ENCODE data around the gene OSBPL5.

The OSBPL5 gene

DNA sequence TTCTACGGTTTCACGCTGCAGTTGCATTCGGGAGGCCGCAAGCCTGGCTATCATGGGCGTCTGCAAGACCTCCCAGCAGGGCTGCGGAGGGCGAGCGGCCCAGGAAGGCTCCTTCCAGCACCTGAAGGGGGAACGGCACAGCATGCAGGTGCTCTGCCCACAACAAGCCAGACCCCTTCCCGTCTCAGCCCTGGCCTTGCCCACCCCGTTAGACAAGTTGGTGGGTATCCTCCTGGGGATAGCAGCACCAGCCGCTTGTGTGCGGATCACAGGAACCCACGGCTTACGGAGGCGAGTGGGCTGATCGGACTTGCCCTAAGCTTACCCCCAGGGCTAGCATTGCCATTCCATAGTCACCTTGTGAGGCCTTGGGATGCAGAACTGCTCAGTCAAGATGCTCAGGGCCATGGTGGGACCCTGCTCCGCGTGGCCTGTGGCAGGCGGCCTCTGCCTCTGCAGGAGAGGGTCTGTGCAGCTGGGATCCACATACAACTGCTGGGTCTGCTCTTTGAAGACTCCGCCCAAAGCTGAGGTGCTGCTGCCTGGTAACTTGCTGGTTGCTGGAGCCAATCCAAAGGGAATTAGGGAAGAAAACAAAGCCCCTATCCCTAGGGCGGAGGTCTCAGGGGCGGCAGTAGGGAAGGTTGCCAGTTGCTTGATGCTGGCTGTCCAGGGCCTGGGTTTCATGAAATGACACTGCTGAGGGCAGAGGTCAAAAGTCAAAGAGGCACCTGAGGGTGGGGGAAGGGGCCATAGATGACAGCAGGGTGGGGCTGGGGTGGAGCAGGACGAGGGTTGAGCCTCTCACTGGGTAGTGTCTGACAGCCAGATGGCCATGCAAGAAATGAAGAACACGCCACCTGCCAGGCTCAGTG lies 1.4 kb upstream of the OSBPL5 start:
- H3K4me3 ChIP-seq (ENCODE audit: low read length) = no peak overlapping the region
- DNase-seq (ENCODE audit: low read depth, low spot score) = no peak

DNA sequence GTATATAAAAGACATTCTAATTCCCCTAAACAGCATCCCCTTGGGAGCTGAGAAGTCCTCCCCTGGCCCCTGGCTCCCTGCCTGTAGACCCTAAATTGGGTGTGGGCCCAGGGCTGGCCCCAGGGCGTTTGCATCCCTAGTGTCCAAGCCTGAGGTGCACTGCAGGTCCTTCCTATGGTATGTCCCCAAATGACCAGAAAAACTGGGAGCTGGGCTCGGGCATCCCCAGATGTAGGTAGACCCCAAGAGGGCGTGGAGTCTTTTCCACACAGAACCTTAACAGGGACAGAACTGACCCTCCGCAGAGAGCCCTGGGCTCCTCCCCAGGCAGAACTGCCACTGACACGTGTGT lies 782 bp upstream of the OSBPL5 start:
- H3K4me3 ChIP-seq (ENCODE audit: low read length) = peak overlapping the region; percentile 91; the same call in 1 of the 2 replicates
- DNase-seq (ENCODE audit: low read depth, low spot score) = no peak

DNA sequence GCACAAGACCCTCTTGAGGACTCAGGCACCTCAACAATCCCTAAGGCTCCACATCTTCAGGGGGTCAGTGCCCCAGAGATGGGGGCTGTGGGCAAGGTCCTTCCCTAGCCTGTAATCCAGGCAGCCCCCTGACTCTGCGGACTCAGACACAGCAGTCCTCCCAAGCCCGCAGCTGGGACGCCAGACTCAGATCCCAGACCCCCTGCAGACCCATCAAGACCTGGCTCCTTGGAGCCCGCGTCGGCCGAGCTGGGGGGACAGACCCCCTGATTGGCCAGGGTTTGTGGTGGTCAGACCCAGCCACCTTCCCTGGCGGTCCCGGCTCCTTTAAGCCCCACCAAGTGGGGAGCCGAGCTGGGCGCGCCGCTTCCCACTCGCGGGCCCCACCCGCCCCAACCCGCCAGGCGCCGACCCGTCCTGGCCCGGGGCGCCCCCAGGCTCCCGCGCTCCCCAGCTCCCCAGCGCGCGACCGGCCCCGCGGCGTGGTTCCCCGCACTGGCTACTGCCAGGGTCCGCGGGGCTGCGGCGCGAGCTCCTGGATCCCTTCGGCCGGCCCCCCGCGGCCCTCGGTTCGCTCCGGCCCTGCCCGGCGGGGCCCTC lies 458 bp downstream of the OSBPL5 start:
- H3K4me3 ChIP-seq (ENCODE audit: low read length) = peak overlapping the region; percentile 91
- DNase-seq (ENCODE audit: low read depth, low spot score) = no peak

GRCh38 chr11:3164138-3164551 lies 965 bp downstream of the OSBPL5 start:
- peak overlapping the region; percentile 91 for H3K4me3 ChIP-seq (ENCODE audit: low read length)
- no peak for DNase-seq (ENCODE audit: low read depth, low spot score)

DNA sequence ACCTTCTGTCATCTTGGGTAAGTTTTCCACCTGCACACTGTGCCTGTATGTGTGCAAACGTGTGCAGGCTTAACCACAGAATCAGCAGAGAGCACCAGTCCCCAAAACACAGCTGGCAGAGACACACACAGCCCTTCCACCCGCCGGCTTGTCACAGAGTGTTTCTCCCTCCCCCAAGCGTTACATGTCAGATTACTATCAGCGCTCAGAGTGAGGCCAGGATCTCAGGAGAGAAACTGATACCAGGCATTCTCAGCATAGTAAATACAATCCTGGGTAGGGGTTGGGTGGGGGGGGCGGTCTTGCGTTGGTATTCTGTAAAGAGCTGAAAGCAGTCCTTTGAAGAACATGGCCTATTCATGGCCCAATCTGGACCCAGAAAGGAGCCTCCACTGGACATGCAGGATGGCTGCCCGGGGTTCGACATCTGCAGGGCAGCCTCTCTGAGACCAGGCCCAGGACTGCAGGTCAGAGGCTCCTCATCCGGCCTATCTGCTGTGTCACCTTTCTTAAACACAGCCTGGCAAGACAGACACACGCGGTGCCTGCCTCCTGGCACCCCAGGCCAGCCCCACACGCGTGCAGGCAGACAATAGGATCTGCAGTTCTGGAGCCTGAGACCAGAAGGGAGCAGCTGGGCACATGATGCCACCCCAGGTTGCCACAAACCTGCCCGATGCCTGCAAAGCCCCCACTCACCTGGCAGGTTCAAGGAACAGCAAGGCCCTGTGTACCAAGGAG lies 1.7 kb downstream of the OSBPL5 start:
- H3K4me3 ChIP-seq (ENCODE audit: low read length) = peak overlapping the region; percentile 91
- peak; percentile 93 for DNase-seq (ENCODE audit: low read depth, low spot score)

DNA sequence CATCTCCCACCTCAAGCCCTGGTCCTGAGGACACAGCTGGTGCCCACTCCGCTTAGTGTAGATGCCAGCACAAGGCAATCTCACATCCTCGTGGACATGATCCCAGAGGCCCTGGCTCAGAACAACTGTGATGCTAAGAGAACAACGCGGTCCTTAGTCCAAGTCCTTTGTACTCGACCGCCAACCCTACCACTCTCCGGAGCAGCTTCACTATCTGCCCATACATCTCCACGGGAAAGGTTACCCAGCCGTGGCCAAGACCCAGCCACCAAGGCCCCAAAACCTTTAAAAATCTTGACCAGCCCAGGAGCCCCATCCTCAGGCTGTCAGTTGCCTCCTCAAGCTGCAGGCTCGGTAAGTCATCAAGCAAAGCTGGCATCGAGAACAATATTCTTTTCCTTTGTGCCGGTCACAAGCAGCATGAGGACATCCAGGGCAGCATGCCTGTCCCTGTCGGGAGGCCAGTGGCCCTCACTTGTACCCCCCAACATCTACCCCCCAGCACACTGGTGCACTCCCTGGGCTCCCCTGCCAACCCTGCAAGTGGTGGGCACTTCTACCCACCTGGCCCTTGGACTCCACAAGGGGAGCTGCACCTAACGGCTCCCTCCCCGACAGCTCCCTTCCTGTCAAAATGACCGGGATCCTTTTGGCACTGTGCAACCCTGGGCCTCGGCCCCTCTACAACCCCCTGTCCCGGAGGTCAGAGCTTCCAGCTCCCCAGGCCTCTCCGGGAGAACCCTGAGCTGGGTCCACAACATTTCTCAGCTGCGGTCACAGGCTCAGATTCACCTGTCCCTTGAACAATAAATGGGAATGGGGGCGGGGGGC lies 2.5 kb downstream of the OSBPL5 start:
- H3K4me3 ChIP-seq (ENCODE audit: low read length) = peak overlapping the region; percentile 20
- DNase-seq (ENCODE audit: low read depth, low spot score) = no peak

- H3K4me3 ChIP-seq (ENCODE audit: low read length) = no peak overlapping the region
- DNase-seq (ENCODE audit: low read depth, low spot score) = no peak
These were observed 3.2 kb downstream of the OSBPL5 start for GRCh38 chr11:3161720-3162409.

DNA sequence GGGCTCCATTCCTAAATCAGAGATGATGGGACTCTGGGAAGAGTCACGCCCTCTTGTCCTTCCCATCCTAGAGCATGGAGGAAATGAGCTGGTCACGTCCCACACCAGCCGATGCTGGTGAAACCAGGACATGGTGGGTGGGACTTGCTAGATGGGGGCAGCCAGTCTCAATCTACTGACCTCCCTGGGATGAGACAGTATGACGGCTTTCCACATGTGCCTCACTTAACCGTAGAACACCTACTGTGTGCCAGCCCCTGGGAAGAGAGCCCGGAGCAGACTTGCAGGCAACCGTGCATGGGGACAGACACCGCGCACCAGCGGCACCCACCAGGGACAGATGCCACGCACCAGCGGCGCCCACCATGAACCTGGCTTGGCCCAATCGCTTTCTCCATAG lies 3.8 kb downstream of the OSBPL5 start:
- H3K4me3 ChIP-seq (ENCODE audit: low read length) = no peak overlapping the region
- DNase-seq (ENCODE audit: low read depth, low spot score) = no peak

- no peak for DNase-seq (ENCODE audit: low read depth, low spot score)
- H3K4me3 ChIP-seq (ENCODE audit: low read length) = no peak overlapping the region
These were observed 4.7 kb downstream of the OSBPL5 start for GRCh38 chr11:3160252-3161031.

DNA sequence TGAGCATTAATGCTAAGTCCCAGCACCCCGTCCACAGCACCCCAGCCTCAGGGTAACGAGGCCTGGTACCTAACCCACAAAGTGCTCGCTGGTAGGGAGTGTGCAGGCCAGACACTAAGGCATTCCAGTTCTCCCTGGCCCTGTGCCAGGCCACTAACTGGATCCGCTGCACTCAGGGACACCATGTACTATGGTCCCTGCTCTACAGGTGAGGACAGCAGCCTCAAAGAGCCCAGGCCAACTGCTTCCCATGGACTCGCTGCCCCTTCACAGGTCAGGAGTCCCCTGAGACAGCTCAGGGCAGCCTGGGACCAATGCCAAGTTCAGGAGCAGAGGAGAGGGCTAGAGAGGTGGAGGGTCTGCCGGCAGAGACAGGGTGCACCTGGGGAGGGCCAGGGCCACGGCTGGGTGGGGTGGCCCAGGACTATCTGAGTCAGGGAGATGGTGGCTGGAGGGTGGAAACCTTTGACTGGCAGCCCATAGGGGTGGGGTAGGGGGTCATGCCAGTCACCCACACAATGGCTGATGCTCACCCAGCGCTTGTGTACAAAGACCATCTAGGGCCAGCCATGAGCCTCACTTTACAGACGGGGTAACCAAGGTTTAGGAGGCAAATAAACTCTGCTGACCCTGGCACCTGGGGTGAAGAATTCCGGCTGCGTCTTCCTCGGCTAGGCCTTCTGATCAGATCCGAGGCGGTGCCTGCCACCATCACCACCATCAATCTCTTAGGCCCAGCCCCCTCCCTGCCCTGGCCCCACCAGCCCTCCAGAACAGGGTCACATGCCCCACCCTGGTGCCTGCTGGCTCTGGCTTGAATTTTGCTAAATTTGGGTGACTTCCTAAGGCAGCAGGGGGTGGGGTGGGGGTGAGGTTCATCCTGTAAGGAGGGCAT lies 5.6 kb downstream of the OSBPL5 start:
- H3K4me3 ChIP-seq (ENCODE audit: low read length) = no peak overlapping the region
- no peak for DNase-seq (ENCODE audit: low read depth, low spot score)

DNA sequence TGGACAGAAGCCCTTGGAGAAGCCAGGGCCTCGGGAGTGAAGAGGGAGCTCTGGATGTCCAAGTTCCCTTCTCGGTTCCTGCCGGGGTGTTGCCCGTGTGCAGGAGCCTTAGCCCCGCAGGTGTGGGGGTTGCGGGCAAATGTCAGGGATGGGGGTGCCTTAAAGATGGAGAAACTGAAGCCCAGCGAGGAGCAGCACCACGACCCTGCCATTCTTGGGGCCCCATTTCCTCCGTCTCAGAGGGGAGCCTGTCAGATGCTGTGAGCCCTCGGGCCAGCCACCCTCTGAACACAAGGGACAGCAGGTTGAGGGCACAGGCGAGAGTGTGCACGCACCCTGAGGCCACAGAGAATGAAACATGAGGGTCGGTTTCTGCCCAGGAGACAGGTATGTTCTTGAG lies 6.3 kb downstream of the OSBPL5 start:
- no peak overlapping the region for H3K4me3 ChIP-seq (ENCODE audit: low read length)
- DNase-seq (ENCODE audit: low read depth, low spot score) = no peak

DNA sequence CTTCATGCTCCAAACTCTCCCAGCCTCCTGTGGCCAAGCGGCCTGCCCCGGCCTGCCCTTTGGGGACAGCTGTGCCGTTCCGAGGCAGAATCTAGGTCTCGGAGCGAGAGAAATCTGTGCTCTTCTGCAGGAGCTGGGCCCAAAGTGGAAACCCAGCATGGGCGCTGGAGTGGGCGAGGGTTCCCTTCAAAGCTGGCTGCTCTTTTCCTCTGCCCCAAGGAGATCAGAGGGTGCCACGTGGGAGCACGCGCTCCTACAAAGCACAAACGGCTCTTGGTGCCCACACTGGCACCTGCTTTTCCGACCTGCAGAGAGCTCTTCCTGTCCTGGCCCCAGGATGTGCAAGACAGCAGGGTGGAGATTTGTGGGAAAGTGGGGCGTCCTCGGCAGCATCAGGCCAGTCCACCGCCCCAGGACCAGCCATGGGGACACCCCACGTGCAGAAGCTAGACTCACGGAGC lies 6.9 kb downstream of the OSBPL5 start:
- DNase-seq (ENCODE audit: low read depth, low spot score) = no peak
- no peak overlapping the region for H3K4me3 ChIP-seq (ENCODE audit: low read length)

GRCh38 chr11:3157381-3158130 lies 7.6 kb downstream of the OSBPL5 start:
- peak; percentile 62 for DNase-seq (ENCODE audit: low read depth, low spot score)

DNA sequence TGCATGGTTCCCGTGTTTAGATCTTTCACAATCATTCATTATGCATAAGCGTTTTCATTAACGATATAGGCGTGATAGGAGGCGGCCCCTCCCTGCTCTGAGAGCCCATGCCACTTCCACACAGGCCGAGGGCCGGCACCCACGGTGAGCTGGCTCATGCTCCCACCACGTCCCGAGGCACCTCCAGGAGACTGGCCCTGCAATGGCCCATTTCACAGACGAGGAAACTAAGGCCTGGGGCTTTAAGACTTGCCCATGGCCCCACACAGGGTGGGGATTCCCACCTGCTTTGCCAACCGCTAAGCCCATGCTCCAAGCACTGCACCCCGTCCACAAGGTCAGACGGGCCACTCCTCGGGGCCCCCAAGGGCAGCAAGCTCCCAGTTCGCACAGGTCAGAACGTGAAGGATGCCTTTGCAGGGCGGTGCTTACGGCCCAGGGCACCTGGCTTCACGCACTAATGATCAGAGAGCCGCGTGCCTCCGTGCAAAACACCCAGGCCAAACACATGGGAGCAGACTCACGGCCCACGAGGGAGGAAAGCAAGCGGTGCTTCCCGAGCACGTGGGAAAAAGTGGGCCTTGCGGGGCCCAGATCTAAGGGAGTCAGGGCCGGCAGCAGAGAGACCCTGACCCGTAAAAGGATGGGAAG lies 8.3 kb downstream of the OSBPL5 start:
- DNase-seq (ENCODE audit: low read depth, low spot score) = no peak
- H3K4me3 ChIP-seq (ENCODE audit: low read length) = no peak overlapping the region

More at GRCh38 chr11:3157381-3158130, 7.6 kb downstream of the OSBPL5 start:
- H3K4me3 ChIP-seq (ENCODE audit: low read length) = no peak overlapping the region

- H3K4me3 ChIP-seq (ENCODE audit: low read length) = no peak overlapping the region
- DNase-seq (ENCODE audit: low read depth, low spot score) = no peak
These were observed 8.8 kb downstream of the OSBPL5 start for GRCh38 chr11:3156282-3156660.
